Measurements from ENCODE around the gene MYOF. TPM values are rescaled to one million over a fixed set of nuclear protein-coding genes. Genes with fewer than 3 reads are reported as not detected.

Gene MYOF
- polyA plus RNA-seq, 4 donors = 1.6 to 20.6 (median 9.4) TPM

- Histone ChIP-seq H3K27me3 (ENCODE audit: control insufficient read depth in 3 of 3, insufficient read depth in 3 of 3, low read length in 3 of 3) (no peaks in the 10 kb centered on the region), H3K4me3 (ENCODE audit: low read depth in 1 of 3, low read length in 3 of 3) (no peak overlapping the region), H3K9me3 (ENCODE audit: control insufficient read depth in 2 of 2, insufficient read depth in 1 of 2, low read depth in 1 of 2, low read length in 1 of 2) (no peaks in the 10 kb centered on the region), H3K36me3 (ENCODE audit: control insufficient read depth in 3 of 3, insufficient read depth in 2 of 3, low read depth in 1 of 3, low read length in 3 of 3) (peaks cover 0 to 7% (median 0%) of the 10 kb centered on the region in 3 donors), H3K27ac (ENCODE audit: low read depth in 1 of 3, low read length in 2 of 3) (no peak overlapping the region), H3K4me1 (ENCODE audit: control insufficient read depth in 3 of 3, insufficient read depth in 2 of 3, low read depth in 1 of 3, low read length in 2 of 3) (no peaks in the 10 kb centered on the region)
- DNase-seq (no peak), FAIRE-seq (no peak)
- 63 to 81% (median 74%) methylated on average over 3 of the region's 3 CpGs for WGBS, 3 donors
These were observed 177.0 kb downstream of the MYOF start for GRCh38 chr10:93305122-93305521.

GRCh38 chr10:93300981-93301380 is 181.2 kb downstream of the MYOF start:
- FAIRE-seq = no peak
- no peak overlapping the region for H3K27ac ChIP-seq (ENCODE audit: low read depth in 1 of 3, low read length in 2 of 3)
- H3K4me3 ChIP-seq (ENCODE audit: low read depth in 1 of 3, low read length in 3 of 3) = no peak overlapping the region
- H3K36me3 ChIP-seq (ENCODE audit: control insufficient read depth in 3 of 3, insufficient read depth in 2 of 3, low read depth in 1 of 3, low read length in 3 of 3) = no peaks in the 10 kb centered on the region
- H3K27me3 ChIP-seq (ENCODE audit: control insufficient read depth in 3 of 3, insufficient read depth in 3 of 3, low read length in 3 of 3) = no peaks in the 10 kb centered on the region
- no peaks in the 10 kb centered on the region for H3K4me1 ChIP-seq (ENCODE audit: control insufficient read depth in 3 of 3, insufficient read depth in 2 of 3, low read depth in 1 of 3, low read length in 2 of 3)
- WGBS, 3 donors = 75 to 91% (median 78%) methylated on average over 5 of the region's 5 CpGs
- no peak for DNase-seq
- no peaks in the 10 kb centered on the region for H3K9me3 ChIP-seq (ENCODE audit: control insufficient read depth in 2 of 2, insufficient read depth in 1 of 2, low read depth in 1 of 2, low read length in 1 of 2)

- WGBS, 3 donors = 73 to 75% (median 73%) methylated on average over 7 of the region's 7 CpGs
- no peaks in the 10 kb centered on the region for H3K4me1 ChIP-seq (ENCODE audit: control insufficient read depth in 3 of 3, insufficient read depth in 2 of 3, low read depth in 1 of 3, low read length in 2 of 3)
- no peaks in the 10 kb centered on the region for H3K27me3 ChIP-seq (ENCODE audit: control insufficient read depth in 3 of 3, insufficient read depth in 3 of 3, low read length in 3 of 3)
- no peak overlapping the region for H3K4me3 ChIP-seq (ENCODE audit: low read depth in 1 of 3, low read length in 3 of 3)
- no peak overlapping the region for H3K27ac ChIP-seq (ENCODE audit: low read depth in 1 of 3, low read length in 2 of 3)
- no peak for FAIRE-seq
- DNase-seq = no peak
- H3K9me3 ChIP-seq (ENCODE audit: control insufficient read depth in 2 of 2, insufficient read depth in 1 of 2, low read depth in 1 of 2, low read length in 1 of 2) = no peaks in the 10 kb centered on the region
- H3K36me3 ChIP-seq (ENCODE audit: control insufficient read depth in 3 of 3, insufficient read depth in 2 of 3, low read depth in 1 of 3, low read length in 3 of 3) = no peaks in the 10 kb centered on the region
These were observed 181.7 kb downstream of the MYOF start for GRCh38 chr10:93300288-93300917.

- Histone ChIP-seq H3K4me3 (ENCODE audit: low read depth in 1 of 3, low read length in 3 of 3) (no peak overlapping the region), H3K4me1 (ENCODE audit: control insufficient read depth in 3 of 3, insufficient read depth in 2 of 3, low read depth in 1 of 3, low read length in 2 of 3) (no peaks in the 10 kb centered on the region), H3K36me3 (ENCODE audit: control insufficient read depth in 3 of 3, insufficient read depth in 2 of 3, low read depth in 1 of 3, low read length in 3 of 3) (no peaks in the 10 kb centered on the region), H3K9me3 (ENCODE audit: control insufficient read depth in 2 of 2, insufficient read depth in 1 of 2, low read depth in 1 of 2, low read length in 1 of 2) (no peaks in the 10 kb centered on the region), H3K27me3 (ENCODE audit: control insufficient read depth in 3 of 3, insufficient read depth in 3 of 3, low read length in 3 of 3) (no peaks in the 10 kb centered on the region), H3K27ac (ENCODE audit: low read depth in 1 of 3, low read length in 2 of 3) (no peak overlapping the region)
- no peak for DNase-seq
- WGBS, 3 donors = 57 to 63% (median 59%) methylated on average over 18 of the region's 18 CpGs
- FAIRE-seq = no peak
These were observed 182.4 kb downstream of the MYOF start for GRCh38 chr10:93299606-93300287.

GRCh38 chr10:93299195-93299594 is 182.9 kb downstream of the MYOF start:
- no peaks in the 10 kb centered on the region for H3K27me3 ChIP-seq (ENCODE audit: control insufficient read depth in 3 of 3, insufficient read depth in 3 of 3, low read length in 3 of 3)
- FAIRE-seq (no peak), DNase-seq (no peak)
- H3K27ac ChIP-seq (ENCODE audit: low read depth in 1 of 3, low read length in 2 of 3) = no peak overlapping the region
- no peak overlapping the region for H3K4me3 ChIP-seq (ENCODE audit: low read depth in 1 of 3, low read length in 3 of 3)
- H3K4me1 ChIP-seq (ENCODE audit: control insufficient read depth in 3 of 3, insufficient read depth in 2 of 3, low read depth in 1 of 3, low read length in 2 of 3) = no peaks in the 10 kb centered on the region
- WGBS, 3 donors = 51 to 57% (median 54%) methylated on average over 6 of the region's 6 CpGs
- no peaks in the 10 kb centered on the region for H3K36me3 ChIP-seq (ENCODE audit: control insufficient read depth in 3 of 3, insufficient read depth in 2 of 3, low read depth in 1 of 3, low read length in 3 of 3)
- no peaks in the 10 kb centered on the region for H3K9me3 ChIP-seq (ENCODE audit: control insufficient read depth in 2 of 2, insufficient read depth in 1 of 2, low read depth in 1 of 2, low read length in 1 of 2)

- Histone ChIP-seq H3K27me3 (ENCODE audit: control insufficient read depth in 3 of 3, insufficient read depth in 3 of 3, low read length in 3 of 3) (no peaks in the 10 kb centered on the region), H3K4me1 (ENCODE audit: control insufficient read depth in 3 of 3, insufficient read depth in 2 of 3, low read depth in 1 of 3, low read length in 2 of 3) (no peaks in the 10 kb centered on the region), H3K4me3 (ENCODE audit: low read depth in 1 of 3, low read length in 3 of 3) (no peak overlapping the region), H3K9me3 (ENCODE audit: control insufficient read depth in 2 of 2, insufficient read depth in 1 of 2, low read depth in 1 of 2, low read length in 1 of 2) (no peaks in the 10 kb centered on the region), H3K27ac (ENCODE audit: low read depth in 1 of 3, low read length in 2 of 3) (no peak overlapping the region), H3K36me3 (ENCODE audit: control insufficient read depth in 3 of 3, insufficient read depth in 2 of 3, low read depth in 1 of 3, low read length in 3 of 3) (no peaks in the 10 kb centered on the region)
- DNase-seq = no peak
- no peak for FAIRE-seq
- 83 to 87% (median 87%) methylated on average over 4 of the region's 4 CpGs for WGBS, 3 donors
These were observed 186.0 kb downstream of the MYOF start for GRCh38 chr10:93296151-93296550.

GRCh38 chr10:93293999-93294398 is 188.1 kb downstream of the MYOF start:
- Histone ChIP-seq H3K36me3 (ENCODE audit: control insufficient read depth in 3 of 3, insufficient read depth in 2 of 3, low read depth in 1 of 3, low read length in 3 of 3) (no peaks in the 10 kb centered on the region), H3K9me3 (ENCODE audit: control insufficient read depth in 2 of 2, insufficient read depth in 1 of 2, low read depth in 1 of 2, low read length in 1 of 2) (no peaks in the 10 kb centered on the region), H3K4me3 (ENCODE audit: low read depth in 1 of 3, low read length in 3 of 3) (no peak overlapping the region), H3K4me1 (ENCODE audit: control insufficient read depth in 3 of 3, insufficient read depth in 2 of 3, low read depth in 1 of 3, low read length in 2 of 3) (peaks cover 0 to under 1% (median 0%) of the 10 kb centered on the region in 3 donors), H3K27ac (ENCODE audit: low read depth in 1 of 3, low read length in 2 of 3) (no peak overlapping the region), H3K27me3 (ENCODE audit: control insufficient read depth in 3 of 3, insufficient read depth in 3 of 3, low read length in 3 of 3) (no peaks in the 10 kb centered on the region)
- WGBS, 3 donors = 47 to 75% (median 48%) methylated on average over 2 of the region's 2 CpGs
- DNase-seq (no peak), FAIRE-seq (no peak)

GRCh38 chr10:93290661-93291354 is 191.3 kb downstream of the MYOF start:
- DNase-seq (no peak), FAIRE-seq (no peak)
- H3K4me1 ChIP-seq (ENCODE audit: control insufficient read depth in 3 of 3, insufficient read depth in 2 of 3, low read depth in 1 of 3, low read length in 2 of 3) = peaks cover 0 to 3% (median 0%) of the 10 kb centered on the region in 3 donors
- H3K4me3 ChIP-seq (ENCODE audit: low read depth in 1 of 3, low read length in 3 of 3) = no peak overlapping the region
- H3K27me3 ChIP-seq (ENCODE audit: control insufficient read depth in 3 of 3, insufficient read depth in 3 of 3, low read length in 3 of 3) = no peaks in the 10 kb centered on the region
- H3K9me3 ChIP-seq (ENCODE audit: control insufficient read depth in 2 of 2, insufficient read depth in 1 of 2, low read depth in 1 of 2, low read length in 1 of 2) = no peaks in the 10 kb centered on the region
- H3K36me3 ChIP-seq (ENCODE audit: control insufficient read depth in 3 of 3, insufficient read depth in 2 of 3, low read depth in 1 of 3, low read length in 3 of 3) = no peaks in the 10 kb centered on the region
- 58 to 91% (median 85%) methylated on average over 5 of the region's 5 CpGs for WGBS, 3 donors
- H3K27ac ChIP-seq (ENCODE audit: low read depth in 1 of 3, low read length in 2 of 3) = no peak overlapping the region

Data from small intestine (tissue), 7 donors.